Panc1 (cell line): ENCODE data around the gene IPO11. TPM values are rescaled to one million over a fixed set of nuclear protein-coding genes. Genes with fewer than 3 reads are reported as not detected.

Experiments
- ATAC-seq: fragments of 200-7000 bp; cut with Tn5 transposase; 2 replicates; pipeline ENCODE4 v1.9.1; 2020; ENCODE audit warnings: mild to moderate bottlenecking, moderate library complexity
- BruUV-seq: library from RNA; stranded (reverse); fragments of 400-500 nt; replicated peaks from 2 replicates; lab custom pipeline; 2021; lab: Mats Ljungman, UMichigan
- CTCF ChIA-PET: fragments of 300-600 bp; sonication (Branson Sonifier 250); formaldehyde crosslinking; loops from one replicate; lab custom pipeline; 2022; ENCODE audit warnings: antibody characterized with exemption; lab: Charles Lee
- POLR2A ChIA-PET: fragments of 300-600 bp; sonication (Branson Sonifier 250); formaldehyde crosslinking; loops from one replicate; lab custom pipeline; 2022; ENCODE audit warnings: antibody characterized with exemption; lab: Charles Lee
- DNase-seq: peaks from one replicate; pipeline ENCODE4 v3.0.0-alpha.2; 2010; ENCODE audit warnings: low read depth, low spot score
- H3K27ac ChIP-seq: 2 replicates; pipeline ENCODE4 v1.5.1; 2011; ENCODE audit warnings: mild to moderate bottlenecking, low read length, inconsistent platforms
- H3K27me3 ChIP-seq: fragments of 200-500 bp; sonication (Bioruptor generic); 2 replicates; pipeline ENCODE4 v1.6.0; 2014; ENCODE audit warnings: low read length, inconsistent platforms; ENCODE audit not compliant: control insufficient read depth, insufficient read depth
- H3K36me3 ChIP-seq: fragments of 200-500 bp; sonication (Bioruptor generic); 2 replicates; pipeline ENCODE4 v1.5.1; 2014; ENCODE audit warnings: inconsistent platforms, mild to moderate bottlenecking, low read length, moderate library complexity; ENCODE audit not compliant: control insufficient read depth, insufficient read depth
- H3K4me1 ChIP-seq: 2 replicates; pipeline ENCODE4 v1.5.1; 2011; ENCODE audit warnings: inconsistent platforms, mild to moderate bottlenecking, low read length, moderate library complexity; ENCODE audit not compliant: control insufficient read depth, insufficient read depth
- H3K4me3 ChIP-seq, 2 experiments: 2 replicates each; pipeline ENCODE4 v1.5.1; 2011 to 2012; ENCODE audit warnings: low read depth in 2 of 2, low read length in 2 of 2, mild to moderate bottlenecking in 2 of 2, inconsistent platforms in 1 of 2, moderate library complexity in 1 of 2
- H3K9me3 ChIP-seq: fragments of 200-500 bp; sonication (Bioruptor generic); 2 replicates; pipeline ENCODE4 v1.5.1; 2014; ENCODE audit warnings: low read depth, mild to moderate bottlenecking, inconsistent platforms, low read length, moderate library complexity; ENCODE audit not compliant: control insufficient read depth, insufficient read depth
- CTCF ChIP-seq: fragments of 450-650 bp; IDR thresholded peaks from 2 replicates; pipeline ENCODE4 v1.5.1; 2017; ENCODE audit warnings: mild to moderate bottlenecking
- POLR2AphosphoS5 ChIP-seq: IDR thresholded peaks from 2 replicates; pipeline ENCODE4 v1.6.1; 2012; ENCODE audit warnings: mild to moderate bottlenecking, low read depth, low read length, moderate library complexity
- REST ChIP-seq, 2 experiments: IDR thresholded peaks; 2 replicates each; pipeline ENCODE4 v1.6.1; 2011 to 2012; ENCODE audit warnings: low read depth in 2 of 2, control low read depth in 1 of 2, low read length in 1 of 2, mild to moderate bottlenecking in 1 of 2, moderate library complexity in 1 of 2; ENCODE audit not compliant: insufficient read depth in 1 of 2
- SIN3A ChIP-seq: IDR thresholded peaks from 2 replicates; pipeline ENCODE4 v1.6.1; 2012; ENCODE audit warnings: low read depth, mild to moderate bottlenecking, low read length, moderate library complexity, borderline replicate concordance; ENCODE audit not compliant: insufficient read depth
- TCF7L2 ChIP-seq: IDR thresholded peaks from 2 replicates; pipeline ENCODE4 v1.6.1; 2011; ENCODE audit warnings: mild to moderate bottlenecking, low read depth, low read length, inconsistent platforms
- in situ Hi-C: cut with HindIII; loops from 2 replicates; pipeline ENCODE4 v1.10.0; 2016; ENCODE audit warnings: low sequenced_read_pairs, low pct_unique_long_range_greater_than_20kb
- intact Hi-C: fragments of 100-400 bp; cut with micrococcal nuclease; formaldehyde crosslinking; loops from one replicate; pipeline ENCODE4 v1.10.0; 2022; ENCODE audit not compliant: unreplicated experiment
- total RNA-seq: library from RNA; stranded (reverse); gene quantifications from one replicate; pipeline ENCODE4 v1.2.1, GENCODE V29; 2021; ENCODE audit not compliant: unreplicated experiment

Gene IPO11
- total RNA-seq, 1 experiment from 2014 or later: 39.8 TPM

- CTCF ChIA-PET: interaction anchor here (0.6 kb wide), 1 partner anchor 317 kb away, joined by 3 read pairs; no protein-coding TSS in a partner anchor
- no peaks in the 10 kb centered on the region for H3K4me1 ChIP-seq
- ATAC-seq (no peak), DNase-seq (no peak)
- BruUV-seq: no TSS peak
- no peak for TF ChIP-seq POLR2AphosphoS5
- no peak for TF ChIP-seq REST (IDR thresholded peaks at IDR 0.05; ENCODE audit: insufficient read depth in 1 of 2, low read depth in 2 of 2, low read length in 1 of 2)
- no peak for TF ChIP-seq TCF7L2
- no peaks in the 10 kb centered on the region for H3K36me3 ChIP-seq
- H3K9me3 ChIP-seq: no peaks in the 10 kb centered on the region
- POLR2A ChIA-PET: no interaction called here
- no peak overlapping the region for H3K4me3 ChIP-seq
- H3K27me3 ChIP-seq: no peaks in the 10 kb centered on the region
- intact Hi-C loops: loop anchor here (10.0 kb wide), 1 partner anchor 1137 kb away; no protein-coding TSS in a partner anchor
- in situ Hi-C loops: no loop called here
- H3K27ac ChIP-seq: no peak overlapping the region
Observed at GRCh38 chr5:62421414-62421813, 8.9 kb downstream of the IPO11 start.

- H3K9me3 ChIP-seq: no peaks in the 10 kb centered on the region
- no peaks in the 10 kb centered on the region for H3K27me3 ChIP-seq
- in situ Hi-C loops: no loop called here
- CTCF ChIA-PET: no interaction called here
- TF ChIP-seq CTCF (no peak), SIN3A (no peak), REST (IDR thresholded peaks at IDR 0.05; ENCODE audit: insufficient read depth in 1 of 2, low read depth in 2 of 2, low read length in 1 of 2) (no peak)
- no peak for DNase-seq
- no peaks in the 10 kb centered on the region for H3K4me1 ChIP-seq
- no peaks in the 10 kb centered on the region for H3K36me3 ChIP-seq
- POLR2A ChIA-PET: no interaction called here
- no peak for ATAC-seq
- no TSS peak for BruUV-seq
- intact Hi-C loops: loop anchor here (10.0 kb wide), 1 partner anchor 1140 kb away; no protein-coding TSS in a partner anchor
- no peak overlapping the region for H3K27ac ChIP-seq
- no peak overlapping the region for H3K4me3 ChIP-seq
Observed at GRCh38 chr5:62424763-62425162, 12.2 kb downstream of the IPO11 start.
